NCI-H1417 treated with DMSO at 0.1 percent for 48 hours (cell line): ENCODE results near the gene PRKCA.
"Not testable (repeated sequence)": the region's sequence is repeated elsewhere in the genome, so short reads cannot be mapped to it uniquely, and the experiment has no call there.

ENCODE experiments used
- DNase-seq: peaks from one replicate; lab custom pipeline; 2025; lab: John Stamatoyannopoulos, UW

Gene PRKCA

DNA sequence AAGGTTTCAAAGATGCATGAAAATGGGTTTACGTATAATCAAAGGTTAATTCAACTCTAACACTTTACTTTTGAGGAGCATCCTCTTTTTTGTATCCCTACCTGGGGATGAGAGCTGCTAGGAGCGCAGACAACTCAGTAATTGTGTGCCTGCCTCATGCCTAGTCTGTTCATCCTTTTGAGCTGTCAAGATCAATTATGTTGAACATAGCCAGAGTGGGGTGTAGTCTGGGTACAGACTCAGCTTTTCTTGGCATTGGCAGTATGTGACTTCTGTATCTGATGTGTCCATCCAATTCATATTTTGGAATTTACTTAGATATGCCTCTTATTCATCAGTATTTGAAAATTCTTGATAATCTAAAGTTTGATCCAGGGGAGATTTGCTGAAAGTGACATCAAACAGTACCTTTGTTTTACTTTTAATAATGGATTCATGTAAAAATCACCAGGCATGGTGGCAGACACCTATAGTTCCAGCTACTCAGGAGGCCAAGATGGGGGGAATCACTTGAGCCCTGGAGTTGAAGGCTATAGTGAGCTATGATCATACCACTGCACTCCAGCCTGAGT lies 24.1 kb downstream of the PRKCA start:
- no peak for DNase-seq

DNA sequence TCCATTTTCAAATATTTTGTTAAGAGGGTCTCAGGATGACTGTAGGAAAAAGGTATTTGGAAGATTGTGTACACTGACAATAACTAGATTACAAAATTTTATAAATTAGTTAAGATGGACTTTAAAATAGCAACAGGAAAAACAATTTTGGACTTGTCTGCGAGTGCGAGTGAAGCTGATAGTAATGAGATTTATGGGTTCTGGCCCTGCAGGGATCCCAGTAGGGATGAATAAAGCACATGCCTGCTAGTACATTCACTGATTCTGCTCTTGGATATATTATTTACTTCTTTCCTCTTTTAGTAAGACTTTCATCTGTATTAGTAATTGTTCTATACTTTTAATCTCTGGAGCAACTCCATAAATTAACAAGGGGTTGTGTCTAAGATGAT lies 28.2 kb downstream of the PRKCA start:
- no peak for DNase-seq

DNA sequence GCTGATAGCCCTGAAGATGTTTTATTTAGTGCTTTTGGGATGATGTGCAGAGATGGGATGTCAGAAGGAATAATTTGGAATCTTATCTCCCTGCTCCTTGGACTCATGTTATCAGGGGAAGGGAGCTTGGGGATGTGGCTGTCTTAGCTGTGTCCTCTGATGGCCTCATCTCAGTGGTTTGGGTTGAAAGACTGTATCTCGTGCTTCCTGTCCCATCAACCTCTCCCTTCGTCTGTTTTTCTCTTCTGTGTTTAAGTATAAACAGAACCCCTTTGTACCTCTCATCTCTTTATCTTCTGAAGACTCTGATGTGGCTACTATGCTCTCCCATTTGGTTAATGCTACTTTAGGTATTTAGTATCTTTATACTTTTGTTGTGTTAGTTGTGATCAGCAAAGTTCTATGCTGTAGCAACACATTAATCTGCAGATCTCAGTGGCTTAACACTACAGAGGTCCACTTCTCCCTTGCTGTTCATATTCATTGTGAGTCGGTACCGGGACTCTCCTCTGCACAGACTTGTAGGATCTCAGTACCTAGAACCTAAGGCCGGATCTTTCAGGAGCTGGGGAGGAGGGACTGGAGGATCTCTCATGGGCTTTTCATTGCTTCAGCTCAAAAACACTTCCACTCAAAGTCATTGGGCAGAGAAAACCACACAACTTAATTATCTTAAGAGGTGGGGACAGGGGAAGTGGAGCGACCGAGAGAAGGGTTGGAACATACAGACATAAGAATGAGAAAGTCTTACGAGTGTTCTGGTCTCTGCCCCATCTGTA lies 28.8 kb downstream of the PRKCA start:
- DNase-seq, result no peak

GRCh38 chr17:66335797-66336196 lies 33.4 kb downstream of the PRKCA start:
- DNase-seq, result no peak

DNA sequence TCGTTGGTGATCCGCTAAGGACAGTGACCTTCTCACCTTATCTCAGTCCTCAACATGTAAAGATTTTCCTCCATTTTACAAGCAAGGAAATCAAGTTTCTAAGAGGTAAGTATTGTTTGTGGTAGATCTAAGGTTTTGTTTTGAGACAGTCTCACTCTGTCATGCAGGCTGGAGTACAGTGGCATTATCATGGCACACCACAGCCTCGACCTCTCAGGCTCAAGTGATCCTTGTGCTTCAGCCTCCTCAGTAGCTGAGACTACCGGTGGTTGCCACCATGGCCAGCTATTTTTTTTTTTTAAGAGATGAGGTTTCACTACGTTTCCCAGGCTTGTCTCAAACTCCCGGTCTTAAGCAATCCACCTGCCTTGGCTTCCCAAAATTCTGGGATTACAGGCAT lies 34.9 kb downstream of the PRKCA start:
- DNase-seq, result no peak

DNA sequence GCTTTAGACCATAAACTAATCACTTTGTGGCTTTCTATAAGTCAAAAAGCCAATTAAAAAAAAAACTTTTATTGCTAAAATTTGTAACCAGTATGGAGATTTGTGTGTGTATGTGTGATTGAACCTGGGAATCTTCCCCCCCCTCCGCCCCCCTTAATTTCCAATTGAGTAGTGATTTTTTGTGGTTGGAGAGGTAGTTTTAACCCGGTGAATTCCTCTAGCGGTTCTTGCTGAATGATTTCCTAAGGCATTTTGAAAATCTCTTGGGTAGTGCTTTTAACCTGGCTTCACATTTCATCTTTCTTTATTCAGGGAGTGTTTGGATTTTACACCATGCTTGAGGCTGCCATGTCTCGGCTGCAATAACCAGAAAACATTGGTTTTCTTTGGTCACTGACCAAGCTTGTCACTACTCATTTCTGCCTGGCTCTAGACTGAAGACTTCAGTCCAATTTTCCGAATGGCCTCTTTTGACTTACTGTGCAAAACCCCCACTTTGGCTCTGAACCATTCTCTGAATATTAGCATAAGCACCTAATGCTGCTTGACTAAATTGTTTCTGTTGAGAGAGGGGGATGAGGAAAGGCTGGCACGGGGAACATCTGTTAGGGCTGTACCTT lies 35.6 kb downstream of the PRKCA start:
- no peak for DNase-seq

DNA sequence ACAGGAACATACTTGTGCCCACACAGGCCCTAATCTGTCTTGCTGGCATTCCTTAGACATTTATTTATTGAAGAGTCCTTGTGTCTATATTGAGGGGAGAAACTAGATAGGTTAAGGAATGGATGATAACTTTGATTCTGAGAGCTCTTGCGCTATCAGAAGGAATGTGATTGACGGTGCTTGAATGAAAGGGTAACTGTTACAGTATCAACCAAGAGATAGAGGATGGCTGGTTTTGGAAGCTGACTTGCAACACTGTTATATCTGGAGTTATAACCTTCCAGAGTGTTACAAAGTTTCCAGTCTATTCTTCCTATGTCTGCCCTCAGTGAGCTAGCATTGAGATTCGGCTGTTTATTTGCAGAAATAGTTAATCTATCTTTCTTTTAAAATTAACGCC lies 36.5 kb downstream of the PRKCA start:
- DNase-seq, result no peak

GRCh38 chr17:66339561-66339960 lies 37.1 kb downstream of the PRKCA start:
- no peak for DNase-seq

DNA sequence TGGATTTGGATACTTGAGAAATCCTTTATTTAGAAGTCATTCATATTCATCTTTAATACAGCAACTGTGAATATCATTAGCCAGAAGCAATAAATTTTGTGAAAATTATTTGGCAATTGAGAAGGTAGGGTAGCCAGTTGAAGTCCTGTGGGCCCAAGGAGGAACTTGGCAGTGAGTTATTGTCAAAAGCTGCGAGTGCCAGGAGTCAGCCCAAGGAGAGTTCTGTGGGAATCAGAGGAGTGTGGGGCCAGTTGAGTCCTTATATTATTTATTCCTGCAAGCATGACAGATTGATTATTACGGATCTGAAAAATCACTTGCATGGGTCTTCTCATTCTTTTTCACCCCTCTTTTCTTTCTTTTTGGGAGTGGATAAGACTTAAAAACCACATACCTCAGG lies 38.3 kb downstream of the PRKCA start:
- no peak for DNase-seq

DNA sequence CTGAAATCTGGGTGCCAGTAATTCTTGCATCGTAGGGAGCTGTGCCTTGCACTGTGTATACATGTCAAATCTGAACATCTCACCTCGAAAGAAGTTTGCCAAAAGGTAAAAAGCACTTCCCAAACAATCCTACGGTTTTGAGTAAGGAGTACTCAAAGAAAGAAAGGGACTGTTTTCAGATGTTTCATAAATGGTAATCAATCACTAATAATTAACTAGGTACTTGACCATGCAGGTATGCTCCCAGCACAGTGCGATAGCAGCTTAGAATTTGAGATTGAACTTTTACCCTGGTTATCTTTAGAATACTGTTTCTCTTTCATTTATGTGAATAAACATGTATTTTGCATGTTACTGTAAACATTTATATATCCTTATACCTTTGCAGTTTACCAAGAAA lies 39.0 kb downstream of the PRKCA start:
- DNase-seq, result no peak

GRCh38 chr17:66342263-66342662 lies 39.9 kb downstream of the PRKCA start:
- not testable (repeated sequence) for DNase-seq

DNA sequence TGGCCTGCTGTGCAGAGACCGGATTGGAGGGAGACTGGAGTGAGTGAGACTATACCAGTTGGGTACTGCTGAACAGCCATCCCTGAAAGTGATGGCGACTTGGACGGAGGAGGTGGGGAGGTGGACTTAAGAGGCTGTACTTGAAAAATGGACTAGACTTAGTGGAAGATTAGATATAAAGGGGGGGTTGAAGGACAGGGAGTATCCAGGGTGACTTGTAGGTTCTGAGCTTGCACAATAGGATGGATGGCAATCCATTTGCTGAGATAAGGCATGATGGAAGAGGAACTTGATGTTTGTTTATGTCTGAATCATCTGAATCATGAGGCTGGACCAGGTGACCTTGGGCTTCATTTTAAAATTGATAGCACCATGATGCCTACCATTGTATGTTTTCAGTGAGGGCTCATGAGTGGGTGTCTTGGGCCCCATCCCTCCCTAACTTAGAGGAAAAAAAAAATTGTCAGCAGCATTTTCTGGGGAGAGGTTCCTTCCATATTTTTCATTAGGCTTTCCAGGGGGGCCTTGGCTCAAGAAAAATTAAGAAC lies 41.2 kb downstream of the PRKCA start:
- DNase-seq, result no peak

- DNase-seq, result no peak
Measured at GRCh38 chr17:66344473-66344872, 42.1 kb downstream of the PRKCA start.

DNA sequence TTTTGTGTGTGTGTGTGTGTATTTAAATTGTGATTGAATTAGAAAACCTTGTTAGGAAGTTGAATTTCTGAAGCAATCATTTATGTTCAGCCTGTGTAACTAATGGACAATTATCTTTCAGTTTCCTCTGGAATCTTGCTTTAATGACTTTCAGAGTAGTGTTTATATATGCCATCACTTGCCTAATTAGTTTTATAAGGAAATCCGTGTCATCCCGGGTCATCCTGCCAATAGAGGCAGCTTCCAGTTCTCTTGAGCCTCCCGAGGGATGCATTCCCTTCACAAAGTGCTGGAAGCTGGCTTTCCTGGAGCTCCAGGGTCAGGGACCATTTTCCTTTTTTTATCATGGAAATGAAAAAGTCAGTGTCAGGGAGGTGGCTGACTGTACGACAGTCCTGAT lies 42.9 kb downstream of the PRKCA start:
- DNase-seq, result no peak

GRCh38 chr17:66345949-66346638 lies 43.7 kb downstream of the PRKCA start:
- not testable (repeated sequence) for DNase-seq

DNA sequence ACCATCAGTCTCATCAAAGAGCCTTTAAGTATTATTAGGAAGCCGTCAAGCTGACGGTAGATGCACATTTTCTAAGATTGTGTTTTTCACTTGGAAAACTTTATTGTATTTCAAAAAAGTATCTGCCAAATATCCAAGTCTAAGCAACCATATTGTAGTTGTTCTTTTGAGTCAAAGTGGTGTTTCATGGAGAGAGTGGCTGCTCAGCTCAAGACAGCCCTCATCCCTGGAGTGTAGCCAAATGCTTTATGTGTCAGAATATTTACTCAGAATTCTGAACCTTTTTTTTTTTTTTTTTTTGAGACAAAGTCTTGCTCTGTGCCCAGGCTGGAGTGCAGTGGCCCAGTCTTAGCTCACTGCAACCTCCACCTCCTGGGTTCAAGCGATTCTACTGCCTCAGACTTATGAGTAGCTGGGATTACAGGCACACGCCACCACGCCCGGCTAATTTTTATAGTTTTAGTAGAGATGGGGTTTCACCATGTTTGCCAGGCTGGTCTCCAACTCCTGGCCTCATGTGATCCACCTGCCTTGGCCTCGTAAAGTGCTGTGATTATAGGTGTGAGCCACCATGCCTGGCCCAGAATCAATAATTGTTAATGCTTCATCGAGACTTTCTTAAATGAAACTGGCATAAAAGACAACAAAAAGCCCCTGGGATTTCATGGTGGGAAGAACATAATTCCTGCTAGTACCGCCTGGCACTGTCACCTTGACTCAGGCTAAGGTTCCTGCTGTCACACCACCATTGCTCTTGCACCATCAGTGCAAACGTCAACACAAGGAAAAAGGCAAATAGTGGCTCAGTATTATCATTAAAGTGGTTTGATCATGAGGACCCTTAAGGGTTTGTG lies 45.5 kb downstream of the PRKCA start:
- no peak for DNase-seq

DNA sequence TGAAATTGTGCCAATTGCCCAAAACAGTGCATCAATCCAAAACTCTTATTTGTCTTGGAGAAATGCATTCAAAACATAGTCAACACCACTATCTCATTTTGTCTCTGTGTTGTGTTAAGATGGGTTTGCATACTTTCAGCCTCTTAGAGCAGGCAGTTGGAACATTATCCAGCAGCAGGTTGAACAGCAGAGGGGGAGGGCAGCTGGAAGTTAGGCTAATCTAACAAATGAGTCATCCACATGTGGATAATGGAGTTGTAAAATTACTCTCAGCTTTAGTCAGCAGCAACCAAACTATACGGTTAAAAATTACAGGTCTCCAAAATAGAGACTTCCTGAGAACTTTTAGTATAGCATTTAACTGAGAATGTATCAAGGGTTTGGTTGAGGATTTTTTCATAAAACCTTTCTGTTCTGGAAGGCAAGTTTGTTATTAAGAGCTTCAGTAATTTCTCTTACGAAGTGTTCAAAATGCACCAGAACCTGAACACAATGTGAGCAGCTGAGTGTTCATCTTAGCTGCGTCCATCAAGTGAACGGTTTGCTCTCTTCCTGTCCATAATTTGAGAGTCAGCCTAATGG lies 46.3 kb downstream of the PRKCA start:
- no peak for DNase-seq

GRCh38 chr17:66349521-66350254 lies 47.3 kb downstream of the PRKCA start:
- no peak for DNase-seq

GRCh38 chr17:66350576-66350975 lies 48.2 kb downstream of the PRKCA start:
- DNase-seq, result not testable (repeated sequence)

- no peak for DNase-seq
Measured at GRCh38 chr17:66351033-66351432, 48.6 kb downstream of the PRKCA start.

DNA sequence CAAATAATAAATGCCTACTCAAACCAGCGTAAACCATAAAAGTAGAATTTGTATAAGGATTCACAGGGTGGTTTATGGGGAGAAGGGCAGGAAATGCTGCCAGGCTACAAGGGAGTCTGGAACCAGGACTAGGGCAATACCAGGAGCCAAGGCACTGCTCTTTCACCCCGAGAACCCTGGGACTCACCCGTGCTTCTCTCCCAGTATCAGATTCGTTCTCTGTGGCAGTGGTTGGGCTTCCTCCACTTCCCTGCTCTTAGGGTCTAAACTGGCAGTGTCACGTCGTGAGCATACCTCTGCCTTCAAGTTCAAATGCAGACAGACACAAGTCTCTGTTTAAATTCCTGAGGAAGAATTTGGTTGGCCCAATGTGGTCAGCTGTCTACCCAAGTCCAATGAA lies 49.3 kb downstream of the PRKCA start:
- DNase-seq, result no peak
